ENCODE measurements around the gene ORM1.
A peak's percentile ranks its signal among the peaks of the same experiment; 100 is the strongest.

ORM1 gene

GRCh38 chr9:114289106-114289505 lies 33.8 kb upstream of the ORM1 start:
- no peaks in the 10 kb centered on the region for H3K4me1 ChIP-seq (ENCODE audit: control insufficient read depth, low read depth, low read length)
- H3K4ac ChIP-seq (ENCODE audit: low read depth, low read length): no peak overlapping the region
- no peak overlapping the region for H4K8ac ChIP-seq (ENCODE audit: low read depth, low read length)
- H3K56ac ChIP-seq (ENCODE audit: low read length): no peak overlapping the region
- no peaks in the 10 kb centered on the region for H3K79me1 ChIP-seq (ENCODE audit: low read length)
- no peak overlapping the region for H3K4me3 ChIP-seq (ENCODE audit: low read length)
- no peaks in the 10 kb centered on the region for H3K79me2 ChIP-seq (ENCODE audit: control insufficient read depth, insufficient read depth, low read length)
- H3K27me3 ChIP-seq (ENCODE audit: insufficient read depth, low read length, poor library complexity): no peaks in the 10 kb centered on the region
- H2BK5ac ChIP-seq (ENCODE audit: low read length): no peak overlapping the region
- H3K9ac ChIP-seq (ENCODE audit: low read length): no peak overlapping the region
- H2BK15ac ChIP-seq (replicated peaks; ENCODE audit: low read depth): no peak overlapping the region
- no CpG with 5 or more reads among the region's 13 CpGs for WGBS (ENCODE audit: extremely low coverage, insufficient coverage, low lambda C conversion rate)
- no peak overlapping the region for H3K18ac ChIP-seq (ENCODE audit: low read length)
- no peak overlapping the region for H3K23ac ChIP-seq (ENCODE audit: low read length)
- DNase-seq: no peak
- no peak overlapping the region for H3K27ac ChIP-seq (ENCODE audit: low read depth, low read length)
- H3K36me3 ChIP-seq (ENCODE audit: control insufficient read depth, insufficient read depth, low read length): no peaks in the 10 kb centered on the region
- no peak overlapping the region for H4K5ac ChIP-seq (ENCODE audit: low read length)
- H2AK5ac ChIP-seq (ENCODE audit: low read length): no peak overlapping the region
- H3K4me2 ChIP-seq (ENCODE audit: low read length): no peak overlapping the region
- H2BK120ac ChIP-seq (ENCODE audit: low read depth, low read length): no peak overlapping the region

GRCh38 chr9:114289571-114290481 lies 33.1 kb upstream of the ORM1 start:
- H3K79me2 ChIP-seq (ENCODE audit: control insufficient read depth, insufficient read depth, low read length): no peaks in the 10 kb centered on the region
- H3K56ac ChIP-seq (ENCODE audit: low read length): no peak overlapping the region
- H3K18ac ChIP-seq (ENCODE audit: low read length): no peak overlapping the region
- no CpG with 5 or more reads among the region's 13 CpGs for WGBS (ENCODE audit: extremely low coverage, insufficient coverage, low lambda C conversion rate)
- no peak overlapping the region for H3K4me2 ChIP-seq (ENCODE audit: low read length)
- H2AK5ac ChIP-seq (ENCODE audit: low read length): no peak overlapping the region
- no peak overlapping the region for H2BK120ac ChIP-seq (ENCODE audit: low read depth, low read length)
- H3K4me1 ChIP-seq (ENCODE audit: control insufficient read depth, low read depth, low read length): no peaks in the 10 kb centered on the region
- no peaks in the 10 kb centered on the region for H3K27me3 ChIP-seq (ENCODE audit: insufficient read depth, low read length, poor library complexity)
- H3K27ac ChIP-seq (ENCODE audit: low read depth, low read length): no peak overlapping the region
- no peak overlapping the region for H3K4me3 ChIP-seq (ENCODE audit: low read length)
- DNase-seq: no peak
- no peak overlapping the region for H2BK5ac ChIP-seq (ENCODE audit: low read length)
- no peak overlapping the region for H2BK15ac ChIP-seq (replicated peaks; ENCODE audit: low read depth)
- H3K4ac ChIP-seq (ENCODE audit: low read depth, low read length): no peak overlapping the region
- H3K23ac ChIP-seq (ENCODE audit: low read length): no peak overlapping the region
- H3K79me1 ChIP-seq (ENCODE audit: low read length): no peaks in the 10 kb centered on the region
- H4K8ac ChIP-seq (ENCODE audit: low read depth, low read length): no peak overlapping the region
- H3K36me3 ChIP-seq (ENCODE audit: control insufficient read depth, insufficient read depth, low read length): no peaks in the 10 kb centered on the region
- H4K5ac ChIP-seq (ENCODE audit: low read length): no peak overlapping the region
- no peak overlapping the region for H3K9ac ChIP-seq (ENCODE audit: low read length)

DNA sequence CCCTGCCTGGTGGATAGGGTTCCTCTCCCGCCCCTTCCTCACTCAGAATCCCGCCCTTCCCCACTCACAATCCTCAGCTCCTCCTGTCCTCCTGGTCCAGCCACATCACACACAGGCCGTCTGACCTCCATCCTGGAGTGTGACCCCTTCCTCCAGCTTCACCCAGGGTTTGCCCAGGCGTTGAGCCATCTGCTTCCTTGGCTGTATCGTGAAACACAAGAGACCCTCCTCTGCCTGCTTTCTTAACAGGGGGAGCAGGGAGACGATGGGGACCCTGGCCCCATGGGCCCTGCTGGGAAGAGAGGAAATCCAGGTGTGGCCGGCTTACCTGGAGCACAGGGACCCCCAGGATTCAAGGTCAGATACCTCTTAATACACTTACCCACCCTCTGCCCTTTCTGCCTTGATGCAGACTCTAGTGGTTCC lies 32.3 kb upstream of the ORM1 start:
- Histone ChIP-seq H3K79me2 (ENCODE audit: control insufficient read depth, insufficient read depth, low read length) (no peaks in the 10 kb centered on the region), H3K4me3 (ENCODE audit: low read length) (no peak overlapping the region), H3K4me1 (ENCODE audit: control insufficient read depth, low read depth, low read length) (no peaks in the 10 kb centered on the region), H3K23ac (ENCODE audit: low read length) (no peak overlapping the region), H2BK5ac (ENCODE audit: low read length) (no peak overlapping the region), H3K27ac (ENCODE audit: low read depth, low read length) (no peak overlapping the region), H4K8ac (ENCODE audit: low read depth, low read length) (no peak overlapping the region), H2AK5ac (ENCODE audit: low read length) (no peak overlapping the region), H3K36me3 (ENCODE audit: control insufficient read depth, insufficient read depth, low read length) (no peaks in the 10 kb centered on the region), H3K27me3 (ENCODE audit: insufficient read depth, low read length, poor library complexity) (no peaks in the 10 kb centered on the region), H3K79me1 (ENCODE audit: low read length) (no peaks in the 10 kb centered on the region), H3K4ac (ENCODE audit: low read depth, low read length) (no peak overlapping the region), H4K5ac (ENCODE audit: low read length) (no peak overlapping the region), H2BK15ac (replicated peaks; ENCODE audit: low read depth) (no peak overlapping the region), H3K4me2 (ENCODE audit: low read length) (no peak overlapping the region), H3K56ac (ENCODE audit: low read length) (no peak overlapping the region), H2BK120ac (ENCODE audit: low read depth, low read length) (no peak overlapping the region), H3K9ac (ENCODE audit: low read length) (no peak overlapping the region), H3K18ac (ENCODE audit: low read length) (no peak overlapping the region)
- DNase-seq: no peak
- no CpG with 5 or more reads among the region's 7 CpGs for WGBS (ENCODE audit: extremely low coverage, insufficient coverage, low lambda C conversion rate)

- H3K27ac ChIP-seq (ENCODE audit: low read depth, low read length): no peak overlapping the region
- peak; percentile 71 for DNase-seq
- no peak overlapping the region for H2BK15ac ChIP-seq (replicated peaks; ENCODE audit: low read depth)
- H3K4me3 ChIP-seq (ENCODE audit: low read length): no peak overlapping the region
- WGBS (ENCODE audit: extremely low coverage, insufficient coverage, low lambda C conversion rate): no CpG with 5 or more reads among the region's 12 CpGs
- no peaks in the 10 kb centered on the region for H3K36me3 ChIP-seq (ENCODE audit: control insufficient read depth, insufficient read depth, low read length)
- no peak overlapping the region for H3K23ac ChIP-seq (ENCODE audit: low read length)
- H3K27me3 ChIP-seq (ENCODE audit: insufficient read depth, low read length, poor library complexity): no peaks in the 10 kb centered on the region
- H3K4me2 ChIP-seq (ENCODE audit: low read length): no peak overlapping the region
- H4K5ac ChIP-seq (ENCODE audit: low read length): no peak overlapping the region
- no peak overlapping the region for H2BK120ac ChIP-seq (ENCODE audit: low read depth, low read length)
- no peak overlapping the region for H2AK5ac ChIP-seq (ENCODE audit: low read length)
- H2BK5ac ChIP-seq (ENCODE audit: low read length): no peak overlapping the region
- no peak overlapping the region for H3K9ac ChIP-seq (ENCODE audit: low read length)
- H3K4me1 ChIP-seq (ENCODE audit: control insufficient read depth, low read depth, low read length): no peaks in the 10 kb centered on the region
- no peak overlapping the region for H4K8ac ChIP-seq (ENCODE audit: low read depth, low read length)
- H3K79me2 ChIP-seq (ENCODE audit: control insufficient read depth, insufficient read depth, low read length): no peaks in the 10 kb centered on the region
- H3K4ac ChIP-seq (ENCODE audit: low read depth, low read length): no peak overlapping the region
- H3K79me1 ChIP-seq (ENCODE audit: low read length): no peaks in the 10 kb centered on the region
- H3K56ac ChIP-seq (ENCODE audit: low read length): no peak overlapping the region
- H3K18ac ChIP-seq (ENCODE audit: low read length): no peak overlapping the region
These were observed 31.8 kb upstream of the ORM1 start for GRCh38 chr9:114291064-114291474.

GRCh38 chr9:114291886-114292590 lies 30.9 kb upstream of the ORM1 start:
- Histone ChIP-seq H3K27me3 (ENCODE audit: insufficient read depth, low read length, poor library complexity) (no peaks in the 10 kb centered on the region), H3K4me2 (ENCODE audit: low read length) (no peak overlapping the region), H3K27ac (ENCODE audit: low read depth, low read length) (no peak overlapping the region), H2BK5ac (ENCODE audit: low read length) (no peak overlapping the region), H4K8ac (ENCODE audit: low read depth, low read length) (no peak overlapping the region), H2BK15ac (replicated peaks; ENCODE audit: low read depth) (no peak overlapping the region), H3K9ac (ENCODE audit: low read length) (no peak overlapping the region), H3K36me3 (ENCODE audit: control insufficient read depth, insufficient read depth, low read length) (no peaks in the 10 kb centered on the region), H3K4me3 (ENCODE audit: low read length) (no peak overlapping the region), H3K79me1 (ENCODE audit: low read length) (no peaks in the 10 kb centered on the region), H3K4me1 (ENCODE audit: control insufficient read depth, low read depth, low read length) (no peaks in the 10 kb centered on the region), H2BK120ac (ENCODE audit: low read depth, low read length) (no peak overlapping the region), H3K23ac (ENCODE audit: low read length) (no peak overlapping the region), H2AK5ac (ENCODE audit: low read length) (no peak overlapping the region), H3K56ac (ENCODE audit: low read length) (no peak overlapping the region), H3K18ac (ENCODE audit: low read length) (no peak overlapping the region), H4K5ac (ENCODE audit: low read length) (no peak overlapping the region), H3K79me2 (ENCODE audit: control insufficient read depth, insufficient read depth, low read length) (no peaks in the 10 kb centered on the region), H3K4ac (ENCODE audit: low read depth, low read length) (no peak overlapping the region)
- WGBS (ENCODE audit: extremely low coverage, insufficient coverage, low lambda C conversion rate): no CpG with 5 or more reads among the region's 11 CpGs
- DNase-seq: no peak

Measured in mesendoderm (in vitro differentiated cells).